HCEC 1CT (cell line): ENCODE results near the gene AKNA.

Experiments used
- DNase-seq: peaks from one replicate; pipeline ENCODE4 v3.0.0-alpha.2; 2017

Gene AKNA

DNA sequence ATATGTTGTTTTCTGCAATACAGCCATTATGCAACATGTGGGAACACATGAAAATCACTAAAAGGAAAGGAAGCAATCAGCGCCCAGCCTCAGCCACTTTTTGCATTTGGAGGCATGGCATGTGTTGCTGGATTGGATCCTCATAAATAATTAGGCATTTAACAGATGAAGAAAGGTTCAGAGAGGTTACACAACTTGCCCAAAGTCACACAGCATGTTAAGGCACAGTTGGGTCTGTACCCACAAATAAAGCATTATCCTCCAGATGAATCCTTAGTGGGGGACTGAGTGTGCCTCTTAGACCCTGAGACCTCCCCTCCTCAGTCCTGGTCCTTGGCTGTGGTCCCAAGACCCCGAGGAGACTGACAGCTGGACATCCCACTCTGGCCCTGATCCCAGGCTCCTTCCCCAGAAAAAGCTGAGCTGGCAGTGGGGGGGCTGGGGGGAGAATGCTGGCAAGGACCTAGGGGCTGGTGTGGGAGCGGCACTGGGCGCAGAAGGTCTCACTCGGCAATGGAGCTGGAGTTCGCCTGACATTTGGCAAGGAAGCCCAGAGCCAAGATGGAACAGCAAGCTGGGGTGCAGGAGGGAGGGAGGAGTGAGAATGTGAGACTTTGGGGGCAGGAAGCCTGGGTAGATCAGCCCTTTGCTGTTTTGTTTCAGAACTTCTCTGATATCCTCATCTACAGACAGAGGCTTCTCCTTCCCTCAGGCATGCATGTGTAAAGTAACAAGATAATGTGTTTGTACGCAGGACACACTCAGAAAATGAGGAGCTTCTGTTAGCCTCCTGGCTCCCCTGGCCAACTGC is 6.9 kb upstream of the AKNA start:
- DNase-seq, result no peak

DNA sequence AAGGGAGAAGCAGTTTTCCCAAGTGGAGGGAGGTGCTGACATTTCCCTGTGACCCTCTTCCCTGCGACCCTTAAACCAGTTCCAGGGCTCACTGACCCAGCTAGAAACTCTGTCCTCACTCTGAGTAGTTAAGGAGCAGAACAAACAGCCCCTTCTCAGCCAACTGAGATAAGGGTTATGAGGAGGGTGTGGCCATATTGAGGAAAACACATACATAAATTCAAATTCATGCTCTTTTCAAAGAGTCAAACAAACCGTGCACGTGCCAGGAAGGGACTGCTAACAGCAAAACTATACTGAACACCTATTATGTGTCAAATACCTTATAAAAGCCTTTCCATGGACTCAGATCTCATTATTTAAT is 4.9 kb upstream of the AKNA start:
- DNase-seq, result no peak

DNA sequence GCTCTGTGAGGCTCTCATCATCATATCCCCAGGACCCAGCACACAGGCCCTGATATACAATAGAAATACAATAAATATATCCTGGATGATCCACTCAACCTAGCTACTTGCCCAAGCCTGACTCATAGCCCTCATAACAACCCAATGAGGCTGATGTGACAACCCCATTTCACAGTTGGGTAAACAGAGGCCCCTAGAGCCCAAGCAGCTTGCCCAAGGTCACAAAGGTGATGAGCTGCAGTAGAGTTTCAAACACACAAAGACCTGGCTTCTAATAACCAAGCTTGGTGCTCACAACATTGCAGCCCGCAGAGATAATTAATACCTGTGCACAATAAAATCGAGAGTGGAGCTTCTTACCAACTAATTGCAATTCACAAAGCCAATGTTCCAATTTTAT is 3.2 kb upstream of the AKNA start:
- DNase-seq, result no peak

DNA sequence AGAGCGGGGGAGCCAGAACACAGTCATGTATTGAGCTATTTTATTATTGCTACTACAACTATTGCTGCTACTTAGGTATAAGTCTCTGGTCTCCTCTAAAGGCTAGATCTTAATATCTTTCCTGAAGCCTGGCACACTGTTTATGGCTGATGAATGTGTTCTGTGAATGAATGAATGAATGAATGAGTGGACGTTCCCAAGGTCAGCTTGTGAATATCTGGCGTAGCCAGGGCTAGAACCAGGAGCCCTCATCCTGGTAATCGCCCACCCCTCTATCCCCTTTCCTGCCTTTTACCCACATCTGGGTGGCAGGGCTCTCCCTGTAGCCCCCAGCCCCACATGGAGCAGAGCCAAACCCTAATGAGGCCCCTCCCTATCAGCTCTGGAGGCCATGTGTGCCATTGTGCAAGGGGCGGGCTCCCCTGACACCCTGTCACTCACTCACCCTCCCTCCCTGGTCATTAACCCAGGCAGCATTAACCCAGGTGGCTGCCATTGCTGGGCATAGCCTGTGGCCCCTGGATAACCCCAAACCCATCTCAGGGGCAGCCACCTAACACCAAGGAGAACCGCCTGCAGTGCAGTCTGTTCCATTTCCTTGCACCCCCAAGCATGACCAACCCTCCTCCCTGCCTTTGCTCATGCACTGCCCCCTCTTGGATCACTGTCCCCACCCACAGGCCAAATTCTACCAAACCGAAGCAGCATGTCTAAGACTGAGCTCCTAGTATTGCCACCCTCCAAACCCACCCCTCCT is 2.0 kb upstream of the AKNA start:
- no peak for DNase-seq

DNA sequence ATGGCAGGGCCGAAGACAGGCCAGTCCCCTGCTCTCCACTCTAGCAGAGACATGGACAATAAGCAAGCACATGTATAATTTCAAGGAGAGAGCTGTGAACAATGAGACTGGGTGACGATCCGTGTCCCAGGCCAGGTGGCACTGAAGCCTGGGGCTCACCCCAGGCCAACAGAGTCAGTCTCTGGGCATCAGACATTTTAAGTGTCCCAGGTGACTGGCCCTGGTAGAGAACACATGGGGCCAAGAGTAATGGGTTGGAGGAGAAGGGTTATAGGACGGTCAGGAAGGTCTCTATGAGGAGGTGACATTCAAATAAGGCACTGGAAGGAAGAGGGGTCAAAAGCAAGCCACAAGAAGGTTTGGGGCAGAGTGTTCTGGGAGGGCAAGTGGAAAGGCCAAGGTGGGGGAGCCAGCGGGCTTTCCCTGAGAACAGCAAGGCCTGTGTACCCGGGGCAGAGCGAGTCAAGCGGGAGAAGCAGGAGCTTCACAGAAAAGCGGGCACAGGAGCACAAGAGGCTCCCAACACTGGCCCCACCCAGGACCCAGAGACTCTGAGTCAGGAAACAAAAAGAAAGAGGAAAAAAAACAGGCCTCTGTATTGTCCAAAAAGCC is 1.1 kb upstream of the AKNA start:
- DNase-seq, result no peak

DNA sequence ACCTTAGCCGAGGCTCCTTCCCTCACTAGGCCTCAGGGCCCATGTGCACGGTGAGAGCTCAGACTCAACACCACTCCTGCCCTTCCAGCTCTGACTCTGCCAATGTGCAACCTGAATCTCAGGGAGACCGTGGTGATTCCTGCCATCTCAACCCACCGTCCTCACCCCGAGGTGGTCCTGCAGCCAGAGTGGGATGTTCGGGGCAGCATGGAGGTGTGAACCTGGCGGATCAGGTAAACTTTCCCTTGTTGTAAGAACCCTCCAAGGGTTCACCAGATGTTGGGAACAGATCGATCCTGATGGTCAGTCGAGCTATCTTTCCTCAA is 538 bp upstream of the AKNA start:
- DNase-seq, result no peak

DNA sequence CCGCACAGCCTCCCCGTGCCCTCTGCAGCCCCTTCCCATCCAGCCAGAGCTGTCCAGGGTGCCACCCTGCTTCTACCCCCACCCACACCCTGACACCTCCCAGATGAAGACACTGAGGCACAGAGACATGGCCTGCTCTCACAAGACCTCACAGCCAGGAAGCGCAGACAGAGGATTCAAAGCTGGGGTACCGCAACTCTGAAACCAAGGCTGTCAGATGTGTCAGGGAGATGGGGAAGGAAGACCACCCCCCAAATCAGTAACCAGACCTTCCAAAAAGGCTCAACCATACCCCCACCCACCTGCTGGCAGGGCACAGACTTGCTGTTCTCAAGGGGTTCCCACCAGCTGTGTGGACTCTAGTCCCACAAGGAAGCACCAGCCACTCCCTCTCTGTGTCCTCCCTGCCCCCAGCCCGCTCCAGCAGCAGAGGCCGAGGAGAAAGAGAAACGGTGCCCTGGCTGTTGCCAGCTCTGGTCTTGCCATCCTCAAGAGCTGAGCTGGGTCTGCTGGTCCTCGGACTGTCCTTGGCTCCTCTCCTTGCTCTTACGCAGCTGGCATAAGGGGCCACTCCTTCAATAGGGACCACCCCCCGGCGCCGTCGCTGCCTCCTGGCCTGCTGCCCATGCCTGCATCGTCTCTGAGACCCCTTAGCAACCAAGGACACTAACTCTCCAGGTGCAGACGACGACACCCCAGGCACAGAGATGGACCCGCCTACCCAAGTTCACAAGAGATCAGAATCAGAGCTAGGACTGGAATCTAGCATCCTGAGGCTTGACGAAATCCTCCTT is 699 bp downstream of the AKNA start:
- peak; percentile 6 for DNase-seq

DNA sequence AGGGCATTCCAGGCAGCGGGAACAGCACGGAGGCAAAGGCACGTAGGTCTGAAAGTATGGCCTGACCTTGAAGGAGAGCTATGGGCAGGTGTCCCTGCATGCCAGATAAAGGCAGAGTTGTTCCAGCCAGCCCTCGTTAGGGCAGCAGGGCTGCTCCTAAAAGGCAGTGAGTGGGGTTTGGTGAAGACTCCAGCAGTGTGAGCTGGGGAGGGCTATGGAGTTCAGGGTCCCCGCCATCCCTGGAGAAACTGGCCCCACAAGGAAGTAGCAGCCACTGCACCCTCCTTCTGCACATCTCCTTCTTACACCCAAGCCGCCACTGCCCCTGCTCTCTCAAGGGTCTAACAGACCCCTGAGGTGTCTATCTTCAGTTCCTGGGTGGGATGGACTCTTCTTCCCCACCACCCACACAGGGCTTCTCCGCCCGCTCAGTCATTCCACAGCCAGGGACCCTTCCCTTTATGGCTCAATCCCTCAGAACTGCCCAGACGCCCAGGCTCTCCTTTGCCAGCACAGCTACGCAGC is 1.4 kb downstream of the AKNA start:
- DNase-seq, result no peak

DNA sequence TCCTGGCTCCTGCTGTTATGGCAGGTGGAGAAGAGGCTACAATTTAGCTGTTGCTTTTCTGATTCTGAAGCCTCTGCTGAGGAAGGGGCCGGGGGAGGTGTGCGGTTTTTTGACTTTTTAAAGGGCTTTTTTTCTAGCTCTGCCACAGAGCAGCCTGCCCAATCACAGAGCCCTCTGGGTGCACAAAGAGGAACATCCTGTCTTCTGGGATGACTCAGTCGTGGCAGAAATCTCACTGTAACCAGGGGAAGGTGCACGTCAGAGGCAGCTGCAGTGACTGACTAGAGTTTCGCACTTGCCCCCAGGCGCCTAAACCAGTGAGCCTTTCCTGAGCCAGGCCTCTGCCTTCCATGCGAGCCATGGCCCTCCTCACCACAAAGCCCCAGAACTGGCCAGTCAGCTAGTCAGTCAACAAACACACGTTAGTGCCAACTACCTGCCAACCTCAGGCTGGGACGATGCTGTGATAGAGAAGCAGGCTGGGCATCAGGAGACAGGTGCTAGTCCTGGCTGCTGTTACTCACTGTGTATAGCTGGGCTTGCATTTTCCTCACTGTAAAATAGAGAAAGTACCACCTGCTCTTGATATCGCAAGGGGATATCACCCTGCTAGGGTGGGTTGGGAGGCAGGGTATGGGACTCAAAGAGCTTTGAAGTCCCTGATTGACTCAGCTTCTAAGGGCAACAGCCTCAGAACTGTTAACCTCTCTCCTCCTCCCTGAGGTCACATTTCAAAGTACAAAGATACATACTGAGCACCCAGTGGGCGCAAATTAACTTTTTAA is 2.2 kb downstream of the AKNA start:
- DNase-seq, result peak; percentile 86

DNA sequence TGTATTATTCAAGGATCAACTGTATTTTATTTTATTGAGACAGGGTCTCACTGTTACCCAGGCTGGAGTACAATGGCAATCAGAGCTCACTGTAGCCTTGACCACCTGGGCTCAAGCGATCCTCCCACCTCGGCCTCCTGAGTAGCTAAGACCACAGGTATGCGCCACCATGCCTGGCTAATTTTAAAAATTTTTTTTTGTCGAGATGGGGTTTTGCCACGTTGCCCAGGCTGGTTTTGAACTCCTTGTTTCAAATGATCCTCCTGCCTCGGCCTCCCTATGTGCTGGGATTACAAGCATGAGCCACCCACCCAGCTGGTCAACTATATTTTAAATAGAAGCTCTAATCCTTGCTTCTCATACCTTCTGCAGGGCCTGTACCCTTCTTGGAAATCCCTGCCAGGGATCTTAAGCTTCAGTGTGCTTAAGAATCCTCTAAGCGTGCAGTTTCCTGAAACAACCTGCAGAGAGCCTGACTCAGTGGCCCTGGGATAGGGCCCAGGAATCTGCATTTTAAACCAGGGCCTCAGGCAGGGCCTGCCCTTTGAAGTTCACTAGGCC is 2.9 kb downstream of the AKNA start:
- DNase-seq, result no peak

DNA sequence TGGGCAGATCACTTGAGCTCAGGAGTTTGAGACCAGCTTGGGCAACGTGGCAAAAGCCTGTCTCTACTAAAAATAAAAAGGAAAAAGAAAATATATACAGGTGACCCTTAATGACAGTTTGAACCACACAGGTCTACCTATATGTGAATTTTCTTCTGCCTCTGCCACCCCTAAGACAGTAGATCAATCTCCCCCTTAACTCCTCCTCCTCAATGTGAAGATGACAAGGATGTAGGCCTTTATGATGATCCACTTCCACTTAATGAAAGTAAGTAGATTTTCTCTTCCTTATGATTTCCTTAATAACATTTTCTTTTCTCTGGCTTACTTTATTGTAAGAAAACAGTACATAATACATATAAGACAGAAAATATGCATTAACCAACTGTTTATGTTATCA is 3.4 kb downstream of the AKNA start:
- no peak for DNase-seq

DNA sequence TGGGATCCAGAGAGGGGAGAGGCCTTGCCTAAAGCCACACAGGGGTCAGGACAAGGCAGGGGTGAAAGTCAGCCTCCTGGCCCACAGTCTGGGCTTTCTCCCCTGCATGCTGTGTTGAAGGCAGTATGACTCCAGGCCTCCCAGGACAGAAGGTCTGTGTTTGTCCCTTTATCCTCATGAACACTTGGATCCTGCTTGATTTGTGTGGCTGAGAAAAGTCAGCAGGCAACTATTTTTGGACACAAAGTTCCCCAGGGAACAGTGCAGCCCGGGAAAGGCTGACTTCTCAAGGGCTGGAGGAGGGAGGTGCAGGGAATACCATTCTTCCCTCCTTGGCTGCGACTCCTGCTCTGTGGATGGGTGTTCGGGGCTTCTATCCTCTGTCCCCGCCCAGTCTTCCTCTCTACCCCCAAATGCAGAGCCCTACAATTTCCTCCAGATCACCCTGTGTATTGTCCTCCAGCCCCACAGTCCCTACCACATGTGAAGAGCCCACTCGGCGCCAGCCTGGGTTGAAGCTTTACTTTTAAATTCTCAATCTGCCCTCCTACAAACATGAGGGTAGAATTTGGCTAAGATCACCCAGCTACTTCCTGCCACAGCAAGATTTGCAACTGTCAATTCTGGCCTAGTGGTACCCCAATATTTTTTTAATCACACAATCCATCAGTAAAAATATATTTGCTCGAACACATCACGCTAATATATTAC is 4.1 kb downstream of the AKNA start:
- no peak for DNase-seq

DNA sequence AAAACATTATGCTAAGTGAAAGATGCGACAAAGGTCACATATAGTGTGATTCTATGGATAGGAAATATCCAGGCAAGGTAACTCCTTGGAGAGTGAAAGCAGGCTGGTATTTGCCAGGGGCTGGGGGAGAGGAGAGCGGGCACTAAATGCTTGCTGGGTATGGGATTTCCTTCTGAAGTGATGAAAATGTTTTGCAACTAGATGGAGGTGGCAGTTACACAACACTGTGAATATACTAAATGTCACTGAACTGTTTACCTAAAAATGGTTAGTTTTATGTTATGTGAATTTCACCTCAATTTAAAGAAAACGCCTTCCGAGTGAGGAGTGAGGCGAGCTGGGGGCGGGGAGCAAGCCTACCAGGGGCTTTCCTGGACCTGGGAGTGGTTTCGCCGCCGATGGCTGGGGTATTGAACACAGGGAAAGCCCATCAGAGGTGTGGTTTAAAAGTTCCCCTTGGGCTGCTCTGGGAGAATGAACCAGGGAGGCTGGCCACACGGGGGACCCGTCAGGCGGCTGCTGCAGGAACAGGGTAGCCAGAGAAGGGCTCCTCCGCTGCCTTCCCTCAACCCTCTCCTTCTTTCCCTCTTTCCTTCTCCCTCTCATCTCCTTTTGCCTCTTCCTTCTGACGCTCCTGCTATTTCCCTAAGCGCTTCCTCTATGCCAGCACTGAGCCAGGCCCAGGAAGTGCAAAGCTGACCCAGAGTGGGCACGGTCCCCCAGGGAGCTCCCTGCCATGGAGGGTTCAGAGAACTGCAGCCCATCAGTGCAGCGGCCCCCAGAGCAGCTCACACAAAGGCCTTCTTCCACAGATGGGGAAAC is 4.9 kb downstream of the AKNA start:
- peak; percentile 11 for DNase-seq

DNA sequence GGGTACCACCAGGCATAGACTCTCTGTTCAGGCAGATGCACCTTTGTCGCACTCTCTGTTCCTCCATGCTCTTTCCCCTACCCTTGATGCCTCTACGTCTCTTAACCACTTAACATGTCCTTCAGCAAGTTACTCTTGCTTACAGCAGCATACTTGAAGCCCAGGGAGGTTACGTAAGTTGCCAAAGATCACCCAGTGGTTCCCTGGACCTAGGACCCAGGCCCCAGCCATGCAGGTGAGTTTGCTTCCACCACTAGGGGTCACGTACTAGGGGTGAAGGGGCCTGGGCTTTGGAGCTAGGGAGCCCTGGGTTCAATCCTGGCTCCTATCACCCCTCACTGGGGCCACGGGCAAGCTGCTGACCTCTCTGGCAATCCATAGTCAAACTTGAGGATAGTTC is 8.9 kb downstream of the AKNA start:
- no peak for DNase-seq

DNA sequence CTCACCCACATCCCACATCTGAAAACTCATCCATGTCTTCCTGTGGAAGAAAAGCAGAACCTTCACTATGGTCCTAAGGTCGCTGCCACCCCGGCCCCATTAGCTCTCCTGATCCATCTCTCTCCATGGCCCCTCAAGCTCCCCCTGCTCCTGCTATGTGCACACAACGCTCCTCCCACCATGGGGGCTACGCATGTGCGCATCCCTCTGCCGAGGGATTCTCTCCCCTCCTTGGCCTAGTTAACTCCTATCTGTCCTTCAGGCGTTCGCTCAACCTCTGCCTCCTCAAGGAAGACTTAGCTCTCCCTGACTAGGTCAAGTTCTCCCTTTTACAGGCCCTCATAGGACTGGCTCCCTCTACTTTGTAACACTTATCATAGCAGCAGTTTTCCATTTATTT is 9.8 kb downstream of the AKNA start:
- DNase-seq, result no peak

DNA sequence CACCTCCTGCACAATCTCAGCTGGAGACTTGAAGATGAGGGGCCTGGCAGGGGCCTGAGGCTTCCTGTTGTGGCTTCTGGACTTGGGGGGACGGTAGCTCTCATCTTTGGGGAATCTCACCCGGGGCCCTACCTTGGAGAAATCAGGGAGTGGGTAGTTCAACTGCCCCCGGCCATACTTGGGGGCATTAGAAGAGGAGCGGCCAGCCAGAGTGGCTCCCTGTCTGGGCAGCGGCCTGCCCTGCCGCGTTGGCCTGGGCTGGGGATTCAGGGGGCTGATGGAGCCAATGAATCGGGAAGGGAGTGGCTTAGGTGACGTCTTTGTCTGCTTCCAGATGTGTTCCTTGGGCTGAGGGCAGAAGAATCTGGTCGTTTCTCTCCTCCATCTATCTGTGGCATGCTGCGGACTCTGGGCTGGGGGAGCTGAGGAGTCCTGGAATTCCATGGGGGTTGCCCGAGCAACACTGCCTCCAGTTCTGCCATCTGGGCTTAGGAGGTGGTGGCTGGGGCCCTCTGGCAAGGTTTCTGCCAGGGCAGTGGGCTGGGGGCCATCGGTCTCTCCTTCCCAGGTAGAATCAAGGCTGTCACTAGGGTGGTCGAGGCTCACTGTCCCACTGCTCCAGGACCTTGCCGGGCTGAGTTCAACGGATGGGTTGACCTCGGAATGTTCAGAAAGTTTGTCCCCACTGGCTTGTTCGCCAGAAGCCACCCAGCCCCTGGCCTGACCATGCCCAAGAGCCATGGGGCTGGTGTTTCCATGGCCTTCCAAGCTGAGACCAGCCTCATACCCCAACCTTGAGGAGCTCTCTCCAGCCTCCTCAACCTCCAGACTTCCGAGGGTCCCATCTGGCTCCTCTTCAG is 11.0 kb downstream of the AKNA start:
- no peak for DNase-seq

DNA sequence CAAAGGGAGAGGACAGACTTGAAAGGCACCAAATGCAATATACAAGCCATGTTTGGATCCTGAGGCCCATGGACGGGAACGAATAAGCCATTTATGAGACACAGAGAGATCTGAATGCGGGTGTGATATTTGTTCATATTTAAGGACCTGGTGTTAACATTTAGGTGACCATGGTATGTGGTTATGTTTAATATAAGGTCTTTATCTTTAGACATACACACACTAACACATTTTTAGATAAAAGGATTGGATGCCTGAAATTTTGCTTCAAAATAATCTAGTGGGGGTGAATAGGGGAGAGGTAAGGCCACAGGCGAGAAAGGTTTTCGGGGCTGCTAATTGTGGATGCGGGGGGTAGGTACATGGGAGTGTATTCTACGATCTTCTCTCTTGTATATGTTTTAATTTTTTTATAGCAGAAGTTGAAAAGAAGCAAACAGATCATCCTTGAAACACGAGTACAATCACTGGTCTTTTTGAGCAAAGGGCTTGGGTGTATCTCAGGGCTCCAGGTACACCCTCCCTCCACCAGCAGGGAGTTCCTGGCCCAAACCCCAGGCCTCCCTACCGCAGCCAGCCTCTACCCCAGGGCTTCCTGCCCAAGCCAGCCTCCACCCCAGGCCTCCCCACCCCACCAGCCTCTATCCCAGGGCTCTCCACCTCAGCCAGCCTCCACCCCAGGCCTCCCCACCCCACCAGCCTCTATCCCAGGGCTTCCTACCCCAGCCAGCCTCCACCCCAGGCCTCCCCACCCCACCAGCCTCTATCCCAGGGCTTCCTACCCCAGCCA is 12.2 kb downstream of the AKNA start:
- DNase-seq, result no peak

DNA sequence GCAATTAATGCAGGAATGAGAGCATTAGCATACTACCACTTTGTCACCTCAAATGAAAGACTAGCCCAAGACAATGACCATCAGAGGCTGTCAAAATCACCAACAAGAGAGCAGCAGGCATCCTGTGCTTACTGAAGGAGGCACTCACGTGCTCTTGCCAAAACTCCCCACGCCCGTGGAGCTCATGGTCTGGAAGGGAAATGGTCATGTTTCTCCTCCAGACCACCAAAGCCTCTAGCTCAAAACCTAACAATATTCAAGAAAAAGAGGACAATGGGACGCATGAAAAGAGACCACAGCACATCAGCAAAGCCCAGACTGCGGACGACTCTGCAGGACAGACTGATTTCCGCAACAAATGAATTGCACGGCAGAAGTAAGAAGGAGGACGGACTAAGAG is 12.8 kb downstream of the AKNA start:
- DNase-seq, result no peak
